K562 (cell line): ENCODE measurements around the gene UQCC2. TPM values are rescaled to one million over a fixed set of nuclear protein-coding genes. Genes with fewer than 3 reads are reported as not detected.

Source experiments
- ATAC-seq: fragments of 200-7000 bp; cut with Tn5 transposase; 3 replicates; pipeline ENCODE4 v1.9.1; 2020; ENCODE audit warnings: moderate library complexity
- BruUV-seq: library from RNA; stranded (reverse); fragments of 400-500 nt; replicated peaks from 2 replicates; lab custom pipeline; 2021; lab: Mats Ljungman, UMichigan
- CTCF ChIA-PET: fragments of 300-600 bp; formaldehyde crosslinking; extraction: SDS; loops from one replicate; lab custom pipeline; 2021; ENCODE audit warnings: low intra/inter-chr PET ratio; lab: Yijun Ruan, JAX
- POLR2A ChIA-PET: fragments of 300-600, 350-650 bp; sonication (Branson Sonifier 250); formaldehyde crosslinking; extraction: SDS; loops from one replicate; lab custom pipeline; 2021; ENCODE audit warnings: antibody characterized with exemption, inconsistent platforms; lab: Yijun Ruan, JAX
- DNase-seq, 4 experiments: peaks; one replicate each; pipeline versions ENCODE4 v3.0.0 to v3.0.0-alpha.2; 2011 to 2018; ENCODE audit warnings: low spot score in 3 of 4, mixed read lengths in 3 of 4; ENCODE audit errors: extremely low read depth in 1 of 4
- FAIRE-seq: peaks from 2 replicates; lab custom pipeline; 2011; peaks lifted over from hg19 to GRCh38; lab: Jason Lieb, UNC
- H2AFZ ChIP-seq: 2 replicates; pipeline ENCODE4 v1.6.0; 2011; ENCODE audit warnings: low read depth, low read length, control low read depth, inconsistent platforms
- H3K27ac ChIP-seq: fragments of 200-600 bp; 3 replicates; pipeline ENCODE4 v1.8.0; 2011; ENCODE audit warnings: low read depth, mild to moderate bottlenecking, control low read depth, inconsistent platforms, low read length, moderate library complexity, mixed read lengths; ENCODE audit errors: extremely low read depth
- H3K27me3 ChIP-seq, 2 experiments: fragments of 300-600 bp in 1 of 2; 2 replicates in 1 of 2; 3 replicates in 1 of 2; pipeline versions ENCODE4 v1.6.0 to v1.8.0; 2011; ENCODE audit warnings: inconsistent platforms in 2 of 2, low read length in 2 of 2, mild to moderate bottlenecking in 1 of 2, mixed read lengths in 1 of 2, moderate library complexity in 1 of 2; ENCODE audit not compliant: control insufficient read depth in 2 of 2, insufficient read depth in 2 of 2
- H3K36me3 ChIP-seq: fragments of 300-600 bp; 3 replicates; pipeline ENCODE4 v1.8.0; 2011; ENCODE audit warnings: mild to moderate bottlenecking, low read length, inconsistent platforms; ENCODE audit not compliant: control insufficient read depth, insufficient read depth
- H3K4me1 ChIP-seq, 2 experiments: fragments of 200-600 bp in 1 of 2; replicated peaks in 1 of 2; 2 replicates in 1 of 2; 3 replicates in 1 of 2; pipeline versions ENCODE4 v1.5.1 to v1.8.0; 2011; ENCODE audit warnings: inconsistent platforms in 2 of 2, low read length in 2 of 2, mild to moderate bottlenecking in 1 of 2, mixed read lengths in 1 of 2, moderate library complexity in 1 of 2; ENCODE audit not compliant: control insufficient read depth in 2 of 2, insufficient read depth in 2 of 2
- H3K4me2 ChIP-seq: 2 replicates; pipeline ENCODE4 v1.6.1; 2011; ENCODE audit warnings: low read length, control low read depth, inconsistent platforms, mixed read lengths; ENCODE audit not compliant: insufficient read depth
- H3K4me3 ChIP-seq: fragments of 200-600 bp; sonication (generic), shearing (Covaris generic); 2 replicates; pipeline ENCODE4 v1.5.1; 2016; ENCODE audit warnings: control low read depth, inconsistent platforms
- H3K79me2 ChIP-seq: fragments of 200-600 bp; 3 replicates; pipeline ENCODE4 v1.8.0; 2011; ENCODE audit warnings: low read length, inconsistent platforms; ENCODE audit not compliant: control insufficient read depth, insufficient read depth
- H3K9ac ChIP-seq, 2 experiments: 2 replicates each; pipeline versions ENCODE4 v1.6.0 to v1.6.1; 2011; ENCODE audit warnings: low read depth in 2 of 2, low read length in 2 of 2, control low read depth in 1 of 2, inconsistent platforms in 1 of 2, mild to moderate bottlenecking in 1 of 2, mixed read lengths in 1 of 2; ENCODE audit not compliant: insufficient read depth in 1 of 2
- H3K9me1 ChIP-seq: one replicate; pipeline ENCODE4 v1.6.0; 2011; ENCODE audit warnings: inconsistent platforms, mild to moderate bottlenecking, low read length, moderate library complexity; ENCODE audit not compliant: control insufficient read depth, insufficient read depth
- H3K9me3 ChIP-seq: replicated peaks from 2 replicates; pipeline ENCODE4 v1.5.1; 2011; ENCODE audit warnings: low read depth, low read length, inconsistent platforms; ENCODE audit not compliant: control insufficient read depth, insufficient read depth
- H4K20me1 ChIP-seq: replicated peaks from 2 replicates; pipeline ENCODE4 v1.6.1; 2011; ENCODE audit warnings: low read length, inconsistent platforms, mixed read lengths; ENCODE audit not compliant: control insufficient read depth, insufficient read depth
- CEBPB ChIP-seq: fragments of 450-650 bp; IDR thresholded peaks from 2 replicates; pipeline ENCODE4 v1.6.1; 2016; ENCODE audit warnings: missing genetic modification characterization, missing compliant biosample characterization
- CUX1 ChIP-seq: fragments of 200-800 bp; sonication (Bioruptor generic); IDR thresholded peaks from 2 replicates; pipeline ENCODE4 v1.6.1; 2016; ENCODE audit warnings: missing genetic modification characterization, missing compliant biosample characterization
- NONO ChIP-seq, 2 experiments: fragments of 200-400 bp in 1 of 2; fragments of 450-650 bp in 1 of 2; formaldehyde crosslinking in 1 of 2; IDR thresholded peaks; 2 replicates each; pipeline ENCODE4 v1.6.1; 2017; ENCODE audit warnings: low read depth in 2 of 2, mild to moderate bottlenecking in 2 of 2, moderate library complexity in 2 of 2, low read length in 1 of 2
- PHF8 ChIP-seq: fragments of 200-600 bp; sonication (generic); IDR thresholded peaks from 2 replicates; pipeline ENCODE4 v1.6.1; 2012; ENCODE audit warnings: mixed run types, mild to moderate bottlenecking, inconsistent platforms, low read length, moderate library complexity, borderline replicate concordance
- PML ChIP-seq: IDR thresholded peaks from 2 replicates; pipeline ENCODE4 v1.6.1; 2012; ENCODE audit warnings: low read length, inconsistent platforms
- STAT5A ChIP-seq: IDR thresholded peaks from 2 replicates; pipeline ENCODE4 v1.6.1; 2012; ENCODE audit warnings: low read length, inconsistent platforms, borderline replicate concordance
- ZNF121 ChIP-seq: sonication (generic); formaldehyde crosslinking; conservative IDR thresholded peaks from 2 replicates; pipeline ENCODE4 v1.8.0; 2022; ENCODE audit warnings: missing genetic modification reagents
- ZNF431 ChIP-seq: sonication (generic); formaldehyde crosslinking; IDR thresholded peaks from 2 replicates; pipeline ENCODE4 v1.8.0; 2022; ENCODE audit warnings: mild to moderate bottlenecking, missing genetic modification reagents
- WGBS: fragments of 100-300 bp; shearing (Covaris generic); methylation state at CpG from one replicate; pipeline ENCODE4 v1.1.6; 2016; ENCODE audit warnings: low coverage, mixed read lengths; ENCODE audit not compliant: insufficient coverage; ENCODE audit errors: missing lambda C conversion rate; 5-methylcytosine and 5-hydroxymethylcytosine counted together
- in situ Hi-C: fragments of 300-500 bp; cut with MboI; formaldehyde crosslinking; loops from 4 replicates; pipeline ENCODE4 v1.15.0; 2018; ENCODE audit warnings: inconsistent platforms, mixed read lengths
- intact Hi-C: fragments of 100-400 bp; cut with micrococcal nuclease; formaldehyde crosslinking; loops from 2 replicates; pipeline ENCODE4 v1.14.2; 2022
- polyA plus RNA-seq, 8 experiments: library from polyadenylated mRNA; depleted of rRNA in 4 of 8; stranded (reverse) in 5 of 8; unstranded in 3 of 8; fragments of >200 nt; fragmentation: Nextera tagmentation in 2 of 8; fragmentation: Illumina TruSeq in 1 of 8; extraction: Ambion mirVana in 2 of 8; extraction: Trizol in 1 of 8; gene quantifications; 2 replicates each; pipeline versions ENCODE4 v1.2.1 to v1.2.3, GENCODE V29; 2011 to 2014; ENCODE audit warnings: inconsistent platforms in 1 of 8, missing spikeins in 1 of 8
- total RNA-seq, 7 experiments: library from RNA; depleted of rRNA in 6 of 7; stranded (reverse); fragments of >200 nt in 6 of 7; fragmentation: Illumina TruSeq in 2 of 7; extraction: Trizol in 2 of 7; gene quantifications; 2 replicates each; pipeline versions ENCODE4 v1.2.1 to v1.2.3, GENCODE V29; 2011 to 2021; ENCODE audit warnings: low replicate concordance in 1 of 7
- TF ChIP-seq, protein P1 (sequence below), 3 experiments: fragments of 200-800 bp in 1 of 3; fragments of 250-450 bp in 1 of 3; fragments of 450-650 bp in 1 of 3; sonication (Bioruptor Pico) in 1 of 3; sonication (Bioruptor generic) in 1 of 3; formaldehyde crosslinking in 1 of 3; IDR thresholded peaks; 2 replicates each; pipeline versions ENCODE4 v1.6.1 to v1.8.0; 2016 to 2022; ENCODE audit warnings: mild to moderate bottlenecking in 2 of 3, missing genetic modification characterization in 2 of 3, missing compliant biosample characterization in 1 of 3, moderate library complexity in 1 of 3
- TF ChIP-seq, protein P2 (sequence below): fragments of 250-450 bp; sonication (Bioruptor Pico); IDR thresholded peaks from 2 replicates; pipeline ENCODE4 v1.4.0; 2020; ENCODE audit warnings: mild to moderate bottlenecking
- TF ChIP-seq, protein P3 (sequence below): fragments of 250-450 bp; sonication (Bioruptor Pico); IDR thresholded peaks from 2 replicates; pipeline ENCODE4 v1.9.0; 2021; ENCODE audit warnings: mild to moderate bottlenecking

Gene UQCC2
- total and polyA plus RNA-seq, 9 of the 15 experiments (the other 6 are each of a cell fraction or from before 2014, with no cell fraction given) = 58.5 to 927 (median 158) TPM

- Histone ChIP-seq H3K4me3 (no peak overlapping the region), H3K79me2 (no peaks in the 10 kb centered on the region), H3K4me2 (no peak overlapping the region), H3K9me3 (no peaks in the 10 kb centered on the region), H3K27me3 (no peaks in the 10 kb centered on the region), H3K36me3 (peaks cover 91% of the 10 kb centered on the region; the same call in 2 of the 3 replicates), H3K9me1 (no peaks in the 10 kb centered on the region), H4K20me1 (no peaks in the 10 kb centered on the region), H3K4me1 (peaks cover 0 to 7% of the 10 kb centered on the region in 2 experiments; a peak in 1 of 5 replicates), H3K27ac (no peak overlapping the region), H3K9ac (no peak overlapping the region; a peak in 1 of 4 replicates), H2AFZ (no peak overlapping the region)
- FAIRE-seq (no peak), DNase-seq (no peak), ATAC-seq (no peak)
- WGBS = 86% methylated on average over 5 of the region's 7 CpGs
- intact Hi-C loops = no loop called here
- in situ Hi-C loops = no loop called here
- ChIA-PET CTCF (no interaction called here), POLR2A (interaction anchor here (1.4 kb wide), 1 partner anchor 9 kb away, joined by 6 read pairs; no protein-coding TSS in a partner anchor)
- no TSS peak for BruUV-seq
- TF ChIP-seq NONO (IDR thresholded peaks at IDR 0.05; ENCODE audit: low read depth in 2 of 2, low read length in 1 of 2) = no peak
- TF ChIP-seq CEBPB (tag) = no peak
- no peak for TF ChIP-seq PHF8
- TF ChIP-seq, protein P1, sequence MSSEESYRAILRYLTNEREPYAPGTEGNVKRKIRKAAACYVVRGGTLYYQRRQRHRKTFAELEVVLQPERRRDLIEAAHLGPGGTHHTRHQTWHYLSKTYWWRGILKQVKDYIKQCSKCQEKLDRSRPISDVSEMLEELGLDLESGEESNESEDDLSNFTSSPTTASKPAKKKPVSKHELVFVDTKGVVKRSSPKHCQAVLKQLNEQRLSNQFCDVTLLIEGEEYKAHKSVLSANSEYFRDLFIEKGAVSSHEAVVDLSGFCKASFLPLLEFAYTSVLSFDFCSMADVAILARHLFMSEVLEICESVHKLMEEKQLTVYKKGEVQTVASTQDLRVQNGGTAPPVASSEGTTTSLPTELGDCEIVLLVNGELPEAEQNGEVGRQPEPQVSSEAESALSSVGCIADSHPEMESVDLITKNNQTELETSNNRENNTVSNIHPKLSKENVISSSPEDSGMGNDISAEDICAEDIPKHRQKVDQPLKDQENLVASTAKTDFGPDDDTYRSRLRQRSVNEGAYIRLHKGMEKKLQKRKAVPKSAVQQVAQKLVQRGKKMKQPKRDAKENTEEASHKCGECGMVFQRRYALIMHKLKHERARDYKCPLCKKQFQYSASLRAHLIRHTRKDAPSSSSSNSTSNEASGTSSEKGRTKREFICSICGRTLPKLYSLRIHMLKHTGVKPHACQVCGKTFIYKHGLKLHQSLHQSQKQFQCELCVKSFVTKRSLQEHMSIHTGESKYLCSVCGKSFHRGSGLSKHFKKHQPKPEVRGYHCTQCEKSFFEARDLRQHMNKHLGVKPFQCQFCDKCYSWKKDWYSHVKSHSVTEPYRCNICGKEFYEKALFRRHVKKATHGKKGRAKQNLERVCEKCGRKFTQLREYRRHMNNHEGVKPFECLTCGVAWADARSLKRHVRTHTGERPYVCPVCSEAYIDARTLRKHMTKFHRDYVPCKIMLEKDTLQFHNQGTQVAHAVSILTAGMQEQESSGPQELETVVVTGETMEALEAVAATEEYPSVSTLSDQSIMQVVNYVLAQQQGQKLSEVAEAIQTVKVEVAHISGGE (CRISPR knock-in tag; IDR thresholded peaks at IDR 0.05) = no peak
- no peak for TF ChIP-seq ZNF121 (CRISPR knock-in tag)
- TF ChIP-seq CUX1 = no peak
- TF ChIP-seq PML = no peak
- TF ChIP-seq, protein P2, sequence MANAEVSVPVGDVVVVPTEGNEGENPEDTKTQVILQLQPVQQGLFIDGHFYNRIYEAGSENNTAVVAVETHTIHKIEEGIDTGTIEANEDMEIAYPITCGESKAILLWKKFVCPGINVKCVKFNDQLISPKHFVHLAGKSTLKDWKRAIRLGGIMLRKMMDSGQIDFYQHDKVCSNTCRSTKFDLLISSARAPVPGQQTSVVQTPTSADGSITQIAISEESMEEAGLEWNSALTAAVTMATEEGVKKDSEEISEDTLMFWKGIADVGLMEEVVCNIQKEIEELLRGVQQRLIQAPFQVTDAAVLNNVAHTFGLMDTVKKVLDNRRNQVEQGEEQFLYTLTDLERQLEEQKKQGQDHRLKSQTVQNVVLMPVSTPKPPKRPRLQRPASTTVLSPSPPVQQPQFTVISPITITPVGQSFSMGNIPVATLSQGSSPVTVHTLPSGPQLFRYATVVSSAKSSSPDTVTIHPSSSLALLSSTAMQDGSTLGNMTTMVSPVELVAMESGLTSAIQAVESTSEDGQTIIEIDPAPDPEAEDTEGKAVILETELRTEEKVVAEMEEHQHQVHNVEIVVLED (CRISPR knock-in tag) = no peak
- TF ChIP-seq STAT5A = no peak
- TF ChIP-seq, protein P3, sequence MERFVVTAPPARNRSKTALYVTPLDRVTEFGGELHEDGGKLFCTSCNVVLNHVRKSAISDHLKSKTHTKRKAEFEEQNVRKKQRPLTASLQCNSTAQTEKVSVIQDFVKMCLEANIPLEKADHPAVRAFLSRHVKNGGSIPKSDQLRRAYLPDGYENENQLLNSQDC (CRISPR knock-in tag) = no peak
- TF ChIP-seq ZNF431 (CRISPR knock-in tag) = no peak
Measured at GRCh38 chr6:33684983-33685382, 26.5 kb downstream of the UQCC2 start.
